ENCODE data around the gene TRABD2B. TPM values are rescaled to one million over a fixed set of nuclear protein-coding genes. Genes with fewer than 3 reads are reported as not detected.

TRABD2B gene
- total RNA-seq, 1 donor = under 0.01 TPM

DNA sequence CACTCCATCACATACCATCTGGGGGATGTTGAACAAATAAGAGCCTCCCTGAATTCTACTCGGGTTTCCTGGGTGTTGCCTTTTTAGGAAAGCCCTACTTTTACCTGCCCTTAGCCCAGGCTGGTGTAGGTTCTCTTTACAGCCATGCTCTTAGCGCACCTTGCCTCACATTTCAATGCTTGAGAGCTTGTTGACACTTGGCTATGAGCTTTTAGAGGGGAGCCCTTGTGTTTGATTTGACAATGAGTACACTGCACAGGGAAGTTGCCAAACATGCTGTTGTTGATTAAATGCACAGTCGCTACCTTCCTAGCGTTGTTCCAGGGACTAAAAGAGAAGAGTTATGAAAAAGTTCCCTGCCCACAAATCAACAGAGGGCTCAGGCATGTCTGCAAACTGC lies 103.8 kb downstream of the TRABD2B start:
- no peaks in the 10 kb centered on the region for H4K20me1 ChIP-seq (ENCODE audit: insufficient read depth, low read length)
- no peaks in the 10 kb centered on the region for H3K36me3 ChIP-seq (ENCODE audit: insufficient read depth, low read length)
- no peak for DNase-seq (ENCODE audit: insufficient read length, low spot score, missing footprints)
- no peaks in the 10 kb centered on the region for H3K9me3 ChIP-seq (ENCODE audit: low read depth, low read length)
- H3K79me2 ChIP-seq (ENCODE audit: insufficient read depth, low read length) = no peaks in the 10 kb centered on the region
- H3K27ac ChIP-seq (ENCODE audit: low read depth, low read length) = no peak overlapping the region
- H2AFZ ChIP-seq (ENCODE audit: low read length) = no peak overlapping the region
- H3K4me2 ChIP-seq (ENCODE audit: insufficient read depth, low read length) = no peak overlapping the region
- no peak overlapping the region for H3K4me3 ChIP-seq (ENCODE audit: insufficient read depth, low read length)
- TF ChIP-seq, protein P1, sequence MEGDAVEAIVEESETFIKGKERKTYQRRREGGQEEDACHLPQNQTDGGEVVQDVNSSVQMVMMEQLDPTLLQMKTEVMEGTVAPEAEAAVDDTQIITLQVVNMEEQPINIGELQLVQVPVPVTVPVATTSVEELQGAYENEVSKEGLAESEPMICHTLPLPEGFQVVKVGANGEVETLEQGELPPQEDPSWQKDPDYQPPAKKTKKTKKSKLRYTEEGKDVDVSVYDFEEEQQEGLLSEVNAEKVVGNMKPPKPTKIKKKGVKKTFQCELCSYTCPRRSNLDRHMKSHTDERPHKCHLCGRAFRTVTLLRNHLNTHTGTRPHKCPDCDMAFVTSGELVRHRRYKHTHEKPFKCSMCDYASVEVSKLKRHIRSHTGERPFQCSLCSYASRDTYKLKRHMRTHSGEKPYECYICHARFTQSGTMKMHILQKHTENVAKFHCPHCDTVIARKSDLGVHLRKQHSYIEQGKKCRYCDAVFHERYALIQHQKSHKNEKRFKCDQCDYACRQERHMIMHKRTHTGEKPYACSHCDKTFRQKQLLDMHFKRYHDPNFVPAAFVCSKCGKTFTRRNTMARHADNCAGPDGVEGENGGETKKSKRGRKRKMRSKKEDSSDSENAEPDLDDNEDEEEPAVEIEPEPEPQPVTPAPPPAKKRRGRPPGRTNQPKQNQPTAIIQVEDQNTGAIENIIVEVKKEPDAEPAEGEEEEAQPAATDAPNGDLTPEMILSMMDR (IDR thresholded peaks at IDR 0.05; ENCODE audit: extremely low read depth, low read depth, low read length) = no peak
- H3K4me1 ChIP-seq (ENCODE audit: insufficient read depth, low read length) = no peaks in the 10 kb centered on the region
- no peaks in the 10 kb centered on the region for H3K27me3 ChIP-seq (ENCODE audit: insufficient read depth, low read length)

DNA sequence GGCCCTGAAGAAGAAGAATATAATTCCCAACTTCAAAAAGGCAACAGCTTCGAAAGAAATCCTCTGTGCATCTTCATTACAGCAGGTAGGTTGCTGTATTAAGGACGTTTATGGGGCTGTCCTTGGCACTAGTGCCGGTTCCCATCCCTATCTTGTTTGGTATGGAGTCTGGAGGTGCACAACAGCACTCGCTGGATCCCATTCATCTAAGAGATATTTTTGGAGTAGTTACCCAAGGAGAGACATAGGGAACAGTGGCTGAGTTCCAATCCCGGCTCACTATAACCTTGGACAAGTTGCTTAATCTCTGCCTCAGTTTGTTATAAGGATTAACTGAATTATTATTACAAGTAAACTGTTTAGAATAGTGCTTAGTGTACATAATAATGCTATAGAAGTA lies 106.4 kb downstream of the TRABD2B start:
- H3K4me1 ChIP-seq (ENCODE audit: insufficient read depth, low read length) = no peaks in the 10 kb centered on the region
- H3K36me3 ChIP-seq (ENCODE audit: insufficient read depth, low read length) = no peaks in the 10 kb centered on the region
- H3K4me2 ChIP-seq (ENCODE audit: insufficient read depth, low read length) = no peak overlapping the region
- no peak overlapping the region for H2AFZ ChIP-seq (ENCODE audit: low read length)
- H4K20me1 ChIP-seq (ENCODE audit: insufficient read depth, low read length) = no peaks in the 10 kb centered on the region
- no peaks in the 10 kb centered on the region for H3K9me3 ChIP-seq (ENCODE audit: low read depth, low read length)
- no peak for DNase-seq (ENCODE audit: insufficient read length, low spot score, missing footprints)
- H3K4me3 ChIP-seq (ENCODE audit: insufficient read depth, low read length) = no peak overlapping the region
- TF ChIP-seq, protein P1 (IDR thresholded peaks at IDR 0.05; ENCODE audit: extremely low read depth, low read depth, low read length) = no peak
- no peaks in the 10 kb centered on the region for H3K27me3 ChIP-seq (ENCODE audit: insufficient read depth, low read length)
- H3K27ac ChIP-seq (ENCODE audit: low read depth, low read length) = no peak overlapping the region
- H3K79me2 ChIP-seq (ENCODE audit: insufficient read depth, low read length) = no peaks in the 10 kb centered on the region

DNA sequence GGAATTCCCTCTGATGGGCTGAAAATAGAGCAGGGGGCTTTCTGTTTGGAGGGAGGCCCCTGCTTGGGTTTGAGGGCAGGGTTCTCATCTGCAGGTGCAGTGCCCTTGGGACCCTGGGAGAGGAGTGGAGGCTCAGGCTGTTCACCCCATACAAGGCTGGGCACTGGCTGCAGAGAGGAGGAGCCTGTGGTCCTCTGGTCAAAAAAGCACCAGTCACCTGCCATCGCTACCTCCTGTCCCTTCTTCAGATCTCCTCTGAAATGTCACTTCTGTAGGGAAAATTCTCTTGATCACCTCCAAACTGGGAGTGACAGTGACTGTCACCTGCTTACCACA lies 108.9 kb downstream of the TRABD2B start:
- no peak overlapping the region for H3K4me3 ChIP-seq (ENCODE audit: insufficient read depth, low read length)
- TF ChIP-seq, protein P1 (IDR thresholded peaks at IDR 0.05; ENCODE audit: extremely low read depth, low read depth, low read length) = no peak
- H3K36me3 ChIP-seq (ENCODE audit: insufficient read depth, low read length) = no peaks in the 10 kb centered on the region
- no peak overlapping the region for H2AFZ ChIP-seq (ENCODE audit: low read length)
- no peaks in the 10 kb centered on the region for H3K79me2 ChIP-seq (ENCODE audit: insufficient read depth, low read length)
- no peaks in the 10 kb centered on the region for H3K9me3 ChIP-seq (ENCODE audit: low read depth, low read length)
- no peak overlapping the region for H3K4me2 ChIP-seq (ENCODE audit: insufficient read depth, low read length)
- no peaks in the 10 kb centered on the region for H4K20me1 ChIP-seq (ENCODE audit: insufficient read depth, low read length)
- no peak for DNase-seq (ENCODE audit: insufficient read length, low spot score, missing footprints)
- H3K4me1 ChIP-seq (ENCODE audit: insufficient read depth, low read length) = no peaks in the 10 kb centered on the region
- H3K27ac ChIP-seq (ENCODE audit: low read depth, low read length) = no peak overlapping the region
- H3K27me3 ChIP-seq (ENCODE audit: insufficient read depth, low read length) = no peaks in the 10 kb centered on the region

DNA sequence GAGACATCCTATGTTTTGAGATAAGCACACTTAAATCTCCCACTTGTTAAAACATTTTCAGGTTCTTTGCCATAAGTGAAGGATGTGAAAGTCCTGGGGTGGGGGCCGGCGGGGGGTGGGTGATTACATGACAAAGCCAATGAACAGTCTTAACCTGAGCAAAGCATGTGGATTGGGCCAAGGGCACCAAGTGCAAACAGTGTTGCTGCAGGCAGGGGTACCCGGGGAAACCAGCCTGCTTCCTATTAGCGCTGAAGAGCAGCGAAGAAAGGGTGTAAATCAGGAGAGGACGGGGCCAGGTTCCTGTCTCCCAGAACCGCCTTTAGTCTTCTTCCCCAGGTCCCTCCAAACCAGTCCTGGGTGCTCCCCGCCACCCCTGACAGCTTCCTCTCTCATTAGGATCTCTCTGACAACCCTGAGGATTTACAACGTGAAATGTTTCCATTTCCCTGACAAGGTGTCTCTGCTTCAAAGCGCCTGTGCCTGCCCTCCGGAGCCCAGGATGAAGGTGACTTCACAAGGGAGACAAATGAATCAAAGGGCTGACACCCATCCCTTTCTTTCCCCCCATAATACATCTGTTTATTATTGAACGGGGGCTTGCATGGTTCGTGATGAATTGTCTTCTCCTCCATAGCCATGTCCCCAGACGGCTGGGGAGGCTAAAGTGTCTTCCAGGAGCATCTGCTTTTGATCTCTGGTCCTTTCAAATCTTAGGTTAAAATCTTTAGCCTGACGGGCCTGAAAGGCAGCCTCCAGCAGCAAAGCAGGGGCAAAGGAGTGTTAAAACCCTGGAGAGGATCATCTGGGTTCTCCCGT lies 109.5 kb downstream of the TRABD2B start:
- no peak overlapping the region for H3K4me2 ChIP-seq (ENCODE audit: insufficient read depth, low read length)
- no peaks in the 10 kb centered on the region for H3K27me3 ChIP-seq (ENCODE audit: insufficient read depth, low read length)
- no peaks in the 10 kb centered on the region for H3K79me2 ChIP-seq (ENCODE audit: insufficient read depth, low read length)
- DNase-seq (ENCODE audit: insufficient read length, low spot score, missing footprints) = no peak
- no peaks in the 10 kb centered on the region for H4K20me1 ChIP-seq (ENCODE audit: insufficient read depth, low read length)
- H3K36me3 ChIP-seq (ENCODE audit: insufficient read depth, low read length) = no peaks in the 10 kb centered on the region
- H3K4me3 ChIP-seq (ENCODE audit: insufficient read depth, low read length) = no peak overlapping the region
- no peak overlapping the region for H3K27ac ChIP-seq (ENCODE audit: low read depth, low read length)
- H3K4me1 ChIP-seq (ENCODE audit: insufficient read depth, low read length) = no peaks in the 10 kb centered on the region
- H2AFZ ChIP-seq (ENCODE audit: low read length) = no peak overlapping the region
- H3K9me3 ChIP-seq (ENCODE audit: low read depth, low read length) = no peaks in the 10 kb centered on the region
- TF ChIP-seq, protein P1 (IDR thresholded peaks at IDR 0.05; ENCODE audit: extremely low read depth, low read depth, low read length) = no peak

Data from osteoblast (primary cell).